Measurements from ENCODE around the gene SMIM11.

DNA sequence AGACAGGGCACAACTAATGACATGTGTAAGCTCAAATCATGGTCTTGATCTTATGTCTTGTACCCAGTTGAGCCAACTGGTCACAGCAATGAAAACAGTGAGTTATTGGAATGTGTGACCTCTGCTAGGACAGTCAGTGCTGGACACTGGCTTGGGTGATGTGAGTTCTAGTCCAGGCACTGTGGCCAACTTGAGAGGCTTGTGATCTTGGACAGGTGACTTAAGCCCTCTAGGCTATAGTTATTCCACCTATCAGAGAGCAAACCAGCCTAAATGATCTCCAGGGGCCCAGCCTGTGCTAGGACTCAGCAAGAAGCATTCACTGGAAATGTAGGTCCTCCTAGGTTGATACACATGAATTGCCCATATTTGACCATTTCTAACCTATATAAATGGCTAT lies 10.4 kb upstream of the SMIM11 start:
- TF ChIP-seq ZNF341 (tag by site-specific recombination; IDR thresholded peaks at IDR 0.05; ENCODE audit: low read depth) (no peak), KLF16 (tag by site-specific recombination; IDR thresholded peaks at IDR 0.05) (no peak), ZNF114 (tag by site-specific recombination; IDR thresholded peaks at IDR 0.05) (no peak)
- TF ChIP-seq, protein P1, sequence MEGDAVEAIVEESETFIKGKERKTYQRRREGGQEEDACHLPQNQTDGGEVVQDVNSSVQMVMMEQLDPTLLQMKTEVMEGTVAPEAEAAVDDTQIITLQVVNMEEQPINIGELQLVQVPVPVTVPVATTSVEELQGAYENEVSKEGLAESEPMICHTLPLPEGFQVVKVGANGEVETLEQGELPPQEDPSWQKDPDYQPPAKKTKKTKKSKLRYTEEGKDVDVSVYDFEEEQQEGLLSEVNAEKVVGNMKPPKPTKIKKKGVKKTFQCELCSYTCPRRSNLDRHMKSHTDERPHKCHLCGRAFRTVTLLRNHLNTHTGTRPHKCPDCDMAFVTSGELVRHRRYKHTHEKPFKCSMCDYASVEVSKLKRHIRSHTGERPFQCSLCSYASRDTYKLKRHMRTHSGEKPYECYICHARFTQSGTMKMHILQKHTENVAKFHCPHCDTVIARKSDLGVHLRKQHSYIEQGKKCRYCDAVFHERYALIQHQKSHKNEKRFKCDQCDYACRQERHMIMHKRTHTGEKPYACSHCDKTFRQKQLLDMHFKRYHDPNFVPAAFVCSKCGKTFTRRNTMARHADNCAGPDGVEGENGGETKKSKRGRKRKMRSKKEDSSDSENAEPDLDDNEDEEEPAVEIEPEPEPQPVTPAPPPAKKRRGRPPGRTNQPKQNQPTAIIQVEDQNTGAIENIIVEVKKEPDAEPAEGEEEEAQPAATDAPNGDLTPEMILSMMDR (tag by site-specific recombination; IDR thresholded peaks at IDR 0.05): no peak
